ENCODE results near the gene MCF2L. TPM values are rescaled to one million over a fixed set of nuclear protein-coding genes. Genes with fewer than 3 reads are reported as not detected.

The MCF2L gene, protein sequence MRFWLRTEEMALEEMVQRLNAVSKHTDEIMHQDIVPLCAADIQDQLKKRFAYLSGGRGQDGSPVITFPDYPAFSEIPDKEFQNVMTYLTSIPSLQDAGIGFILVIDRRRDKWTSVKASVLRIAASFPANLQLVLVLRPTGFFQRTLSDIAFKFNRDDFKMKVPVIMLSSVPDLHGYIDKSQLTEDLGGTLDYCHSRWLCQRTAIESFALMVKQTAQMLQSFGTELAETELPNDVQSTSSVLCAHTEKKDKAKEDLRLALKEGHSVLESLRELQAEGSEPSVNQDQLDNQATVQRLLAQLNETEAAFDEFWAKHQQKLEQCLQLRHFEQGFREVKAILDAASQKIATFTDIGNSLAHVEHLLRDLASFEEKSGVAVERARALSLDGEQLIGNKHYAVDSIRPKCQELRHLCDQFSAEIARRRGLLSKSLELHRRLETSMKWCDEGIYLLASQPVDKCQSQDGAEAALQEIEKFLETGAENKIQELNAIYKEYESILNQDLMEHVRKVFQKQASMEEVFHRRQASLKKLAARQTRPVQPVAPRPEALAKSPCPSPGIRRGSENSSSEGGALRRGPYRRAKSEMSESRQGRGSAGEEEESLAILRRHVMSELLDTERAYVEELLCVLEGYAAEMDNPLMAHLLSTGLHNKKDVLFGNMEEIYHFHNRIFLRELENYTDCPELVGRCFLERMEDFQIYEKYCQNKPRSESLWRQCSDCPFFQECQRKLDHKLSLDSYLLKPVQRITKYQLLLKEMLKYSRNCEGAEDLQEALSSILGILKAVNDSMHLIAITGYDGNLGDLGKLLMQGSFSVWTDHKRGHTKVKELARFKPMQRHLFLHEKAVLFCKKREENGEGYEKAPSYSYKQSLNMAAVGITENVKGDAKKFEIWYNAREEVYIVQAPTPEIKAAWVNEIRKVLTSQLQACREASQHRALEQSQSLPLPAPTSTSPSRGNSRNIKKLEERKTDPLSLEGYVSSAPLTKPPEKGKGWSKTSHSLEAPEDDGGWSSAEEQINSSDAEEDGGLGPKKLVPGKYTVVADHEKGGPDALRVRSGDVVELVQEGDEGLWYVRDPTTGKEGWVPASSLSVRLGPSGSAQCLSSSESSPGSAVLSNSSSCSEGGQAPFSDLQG
- total RNA-seq = 38.9 TPM
- long read RNA-seq, partial matches to known transcripts = 8 of 35 reads
- long read RNA-seq, other reads (novel, unspliced or antisense) = 22 of 35 reads

DNA sequence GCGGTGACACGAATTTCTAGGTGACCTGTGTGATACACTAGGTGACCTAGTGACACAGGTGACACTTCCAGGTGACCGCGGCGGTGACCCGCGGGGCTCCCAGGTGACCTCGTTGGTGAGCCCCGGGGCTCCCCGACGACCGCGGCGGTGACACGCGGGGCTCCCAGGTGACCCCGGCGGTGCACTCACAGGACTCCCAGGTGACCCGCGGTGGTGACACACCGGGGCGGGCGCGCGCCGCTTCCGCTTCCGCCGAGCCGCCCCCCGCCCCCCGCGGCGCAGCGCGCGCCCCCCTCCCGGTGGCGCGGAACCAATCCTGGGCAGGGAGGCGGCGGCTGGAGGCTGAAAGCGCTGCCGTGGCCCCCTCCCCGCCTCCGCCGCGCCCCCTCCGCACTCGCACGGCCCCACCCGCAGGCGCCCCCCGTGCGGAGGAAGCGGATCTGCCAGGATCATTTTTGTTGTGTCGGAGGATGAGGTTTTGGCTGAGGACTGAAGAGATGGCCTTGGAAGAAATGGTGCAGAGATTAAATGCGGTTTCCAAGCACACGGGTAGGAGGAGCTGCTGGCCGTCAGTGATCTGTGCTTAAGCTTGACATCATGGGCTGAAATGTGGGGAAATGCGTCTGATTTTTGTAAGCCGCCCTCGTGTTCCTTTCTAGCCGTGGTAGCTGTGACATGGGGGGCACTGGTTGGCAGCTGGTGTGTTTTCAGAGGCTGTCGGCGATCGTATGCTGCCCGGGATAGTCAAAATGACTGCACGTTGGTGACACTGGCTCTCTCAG, at the start of gene MCF2L:
MCF2L (plus strand) TSS at position 305 of the 782 bp plus-strand sequence; CDS start at position 471, 166 bp downstream.
- DNase-seq (ENCODE audit: low spot score) = peak; percentile 56
- intact Hi-C loops (cut with DNase I) = no loop called here

DNA sequence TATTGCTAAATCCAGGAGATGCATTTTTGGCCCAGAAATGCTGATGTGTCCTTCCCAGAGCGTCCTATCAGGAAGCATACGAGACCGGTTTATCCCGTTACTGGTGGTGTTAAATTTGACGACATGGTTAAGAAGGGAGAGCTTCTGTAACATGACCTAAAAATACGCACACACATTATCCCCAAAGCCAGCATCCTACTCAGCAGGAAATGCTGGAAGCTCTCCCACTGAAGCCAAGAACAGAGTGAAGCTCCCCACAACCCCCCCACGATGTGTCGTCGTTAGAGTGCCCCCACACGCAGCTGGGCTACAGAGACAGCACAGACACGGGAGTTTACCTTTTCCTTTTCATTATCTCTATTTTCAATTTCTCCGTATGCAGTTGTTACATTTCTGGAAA, 45.1 kb upstream of the MCF2L start:
- intact Hi-C loops (cut with DNase I) = no loop called here
- DNase-seq (ENCODE audit: low spot score) = no peak

DNA sequence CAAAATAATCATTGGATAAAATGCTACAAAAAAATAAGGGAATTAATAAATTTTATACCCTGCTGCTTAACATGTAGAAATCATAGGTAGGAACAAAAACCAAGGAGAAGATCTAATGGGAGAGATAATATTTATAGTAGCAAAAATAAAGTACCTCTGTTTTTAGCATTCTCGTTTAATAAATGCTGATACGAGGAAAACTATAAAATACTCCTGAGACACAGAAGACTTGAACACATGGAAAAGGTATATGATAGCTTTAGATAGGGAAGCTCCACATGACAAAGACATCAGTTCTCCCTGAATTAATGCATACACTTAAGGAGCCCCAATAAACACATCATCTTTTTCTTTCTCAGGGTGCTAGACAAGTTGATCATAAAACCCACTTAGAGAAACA, 44.6 kb upstream of the MCF2L start:
- intact Hi-C loops (cut with DNase I) = no loop called here
- DNase-seq (ENCODE audit: low spot score) = no peak

DNA sequence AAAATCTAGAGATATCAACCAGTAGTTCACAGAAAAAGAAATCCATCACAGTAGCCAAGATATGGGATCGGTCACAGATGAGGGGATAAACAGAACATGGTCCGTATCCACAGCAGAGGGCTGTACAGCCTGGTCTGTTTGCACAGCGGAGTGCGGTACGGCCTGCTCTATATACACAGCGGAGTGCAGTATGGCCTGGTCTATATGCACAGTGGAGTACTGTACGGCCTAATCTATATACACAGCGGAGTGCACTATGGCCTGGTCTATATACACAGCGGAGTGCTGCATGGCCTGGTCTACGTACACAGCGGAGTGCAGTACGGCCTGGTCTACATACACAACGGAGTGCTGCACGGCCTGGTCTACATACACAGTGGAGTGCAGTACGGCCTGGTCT, 43.0 kb upstream of the MCF2L start:
- intact Hi-C loops (cut with DNase I) = no loop called here
- no peak for DNase-seq (ENCODE audit: low spot score)

DNA sequence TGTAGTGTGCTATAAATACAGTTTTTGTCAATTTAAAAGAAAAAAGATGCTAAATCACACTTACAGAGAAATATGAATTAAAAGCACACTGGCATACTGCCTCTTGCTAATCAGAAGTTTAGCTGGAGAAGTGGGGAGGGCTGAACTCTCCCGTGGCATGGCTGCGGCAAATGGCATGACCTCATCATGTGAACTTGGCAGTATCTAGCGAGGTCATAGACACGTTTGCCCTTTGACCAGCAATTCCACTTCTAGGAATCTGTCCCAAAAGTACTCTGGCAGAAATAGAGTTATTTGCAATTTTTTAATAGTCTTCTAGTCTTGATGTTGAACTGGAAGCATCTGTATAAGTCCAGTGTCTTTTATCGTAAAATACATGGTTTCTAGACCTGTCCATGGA, 42.0 kb upstream of the MCF2L start:
- intact Hi-C loops (cut with DNase I) = no loop called here
- DNase-seq (ENCODE audit: low spot score) = no peak

DNA sequence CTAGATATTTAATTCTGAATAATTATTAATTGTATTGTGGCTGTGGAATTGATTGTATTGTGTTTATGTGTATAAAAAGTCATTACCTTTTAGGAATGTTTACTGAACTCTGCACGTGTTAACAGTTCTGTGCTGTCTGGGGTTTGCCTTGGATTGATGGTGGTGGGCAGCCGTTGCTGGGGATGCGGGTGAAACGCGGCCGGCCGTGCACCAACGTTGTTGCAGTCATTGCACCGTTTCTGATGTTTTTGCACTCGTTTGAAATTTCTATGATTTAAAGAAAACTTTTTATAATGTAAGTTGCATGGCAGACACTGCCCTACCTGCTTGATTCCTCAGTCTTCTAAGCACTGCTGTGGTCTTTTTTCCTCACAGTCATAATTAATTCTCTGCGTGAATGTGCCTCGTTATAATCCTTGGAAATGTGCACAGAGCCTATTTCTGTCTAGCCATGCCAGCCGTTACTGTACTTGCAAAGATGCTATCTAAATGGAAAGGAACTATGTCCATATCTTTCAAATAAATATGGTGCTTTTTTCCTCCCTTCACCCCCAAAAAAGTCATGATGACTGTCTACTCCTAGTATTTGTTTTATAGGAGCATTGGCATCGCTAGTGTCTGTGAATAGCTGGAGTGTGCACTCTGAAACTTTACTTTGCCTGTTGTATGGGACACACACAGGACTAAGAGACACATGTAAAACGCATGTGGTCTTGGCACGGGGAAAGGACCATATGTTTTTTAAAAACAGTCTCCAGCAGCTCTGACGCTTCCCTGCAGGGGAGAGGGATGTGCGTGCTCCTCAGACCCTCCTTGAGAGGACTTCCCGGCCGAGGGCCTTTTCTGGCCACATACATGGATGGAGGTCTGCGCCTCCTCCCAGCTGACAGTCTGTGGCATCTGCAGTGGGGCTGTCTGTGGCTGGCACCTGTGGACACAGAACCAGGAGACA, 40.7 kb upstream of the MCF2L start:
- no peak for DNase-seq (ENCODE audit: low spot score)
- intact Hi-C loops (cut with DNase I) = no loop called here

DNA sequence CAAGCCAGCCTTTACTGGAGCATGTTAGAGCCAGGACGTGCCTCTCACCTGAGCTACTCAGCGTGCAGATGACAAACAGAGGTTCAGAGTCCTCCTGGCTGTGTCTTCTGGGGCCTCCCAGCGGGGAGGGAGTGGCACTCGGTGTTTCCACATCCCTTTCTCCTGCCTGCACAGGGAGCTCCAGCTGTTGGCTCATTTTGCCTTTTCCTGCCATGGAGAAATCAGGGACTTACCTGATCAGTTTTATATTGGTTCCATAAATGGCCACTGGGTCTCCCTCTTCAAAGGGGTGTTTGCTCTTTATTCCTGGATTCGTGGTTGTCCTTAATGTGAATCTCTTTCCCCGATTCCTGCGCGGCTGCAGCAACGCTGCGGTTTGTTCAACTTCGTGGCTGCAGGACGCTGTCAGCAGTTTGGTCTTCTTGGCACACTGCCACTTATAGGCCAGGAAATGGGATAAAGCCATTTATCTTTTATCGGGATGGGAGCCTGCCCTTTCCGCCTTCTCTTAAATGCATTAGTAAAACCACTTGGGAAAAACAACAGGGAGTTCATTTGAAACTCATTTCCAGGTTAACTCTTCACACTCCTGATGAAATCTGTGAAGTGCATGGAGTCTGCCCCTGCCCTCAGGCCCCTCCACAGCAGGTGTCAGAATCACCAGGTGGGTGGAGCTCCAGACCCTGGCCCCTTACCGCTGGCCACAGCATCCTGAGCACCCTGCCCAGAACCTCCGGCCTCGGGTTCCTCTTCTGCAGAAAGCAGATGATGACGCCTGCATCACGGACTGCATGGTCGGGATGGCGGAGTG, 39.8 kb upstream of the MCF2L start:
- DNase-seq (ENCODE audit: low spot score) = no peak
- intact Hi-C loops (cut with DNase I) = no loop called here

DNA sequence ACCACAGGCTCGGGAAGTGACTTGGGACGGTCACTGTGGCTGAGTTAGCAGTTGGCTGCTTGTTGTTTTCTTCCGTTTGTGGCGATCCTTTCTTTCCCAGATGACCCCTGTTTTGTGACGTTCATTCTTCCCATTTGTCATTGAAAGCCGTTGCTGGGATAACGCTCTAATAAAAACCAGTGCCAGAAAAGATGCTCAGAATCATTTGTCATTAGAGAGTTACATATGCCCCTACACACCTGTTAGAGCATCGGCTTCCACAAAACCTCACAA, 39.3 kb upstream of the MCF2L start:
- no peak for DNase-seq (ENCODE audit: low spot score)
- intact Hi-C loops (cut with DNase I) = no loop called here

DNA sequence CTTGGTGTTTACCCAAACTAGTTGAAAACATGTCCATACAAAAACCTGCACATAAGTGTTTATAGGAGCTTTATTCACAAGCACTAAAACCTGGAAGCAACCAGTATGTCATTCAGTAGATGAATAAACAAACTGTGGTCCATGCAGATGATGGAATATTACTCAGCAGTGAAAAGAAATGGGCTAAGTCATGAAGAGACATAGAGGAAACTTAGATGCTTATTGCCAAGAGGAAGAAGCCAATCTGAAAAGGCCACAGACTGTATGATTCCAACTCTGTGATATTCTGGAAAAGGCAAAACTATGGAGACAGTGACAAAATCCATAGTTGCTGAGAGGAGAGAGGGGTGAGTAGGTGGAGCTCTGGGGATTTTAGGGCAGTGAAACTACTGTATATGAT, 38.8 kb upstream of the MCF2L start:
- no peak for DNase-seq (ENCODE audit: low spot score)
- intact Hi-C loops (cut with DNase I) = no loop called here

DNA sequence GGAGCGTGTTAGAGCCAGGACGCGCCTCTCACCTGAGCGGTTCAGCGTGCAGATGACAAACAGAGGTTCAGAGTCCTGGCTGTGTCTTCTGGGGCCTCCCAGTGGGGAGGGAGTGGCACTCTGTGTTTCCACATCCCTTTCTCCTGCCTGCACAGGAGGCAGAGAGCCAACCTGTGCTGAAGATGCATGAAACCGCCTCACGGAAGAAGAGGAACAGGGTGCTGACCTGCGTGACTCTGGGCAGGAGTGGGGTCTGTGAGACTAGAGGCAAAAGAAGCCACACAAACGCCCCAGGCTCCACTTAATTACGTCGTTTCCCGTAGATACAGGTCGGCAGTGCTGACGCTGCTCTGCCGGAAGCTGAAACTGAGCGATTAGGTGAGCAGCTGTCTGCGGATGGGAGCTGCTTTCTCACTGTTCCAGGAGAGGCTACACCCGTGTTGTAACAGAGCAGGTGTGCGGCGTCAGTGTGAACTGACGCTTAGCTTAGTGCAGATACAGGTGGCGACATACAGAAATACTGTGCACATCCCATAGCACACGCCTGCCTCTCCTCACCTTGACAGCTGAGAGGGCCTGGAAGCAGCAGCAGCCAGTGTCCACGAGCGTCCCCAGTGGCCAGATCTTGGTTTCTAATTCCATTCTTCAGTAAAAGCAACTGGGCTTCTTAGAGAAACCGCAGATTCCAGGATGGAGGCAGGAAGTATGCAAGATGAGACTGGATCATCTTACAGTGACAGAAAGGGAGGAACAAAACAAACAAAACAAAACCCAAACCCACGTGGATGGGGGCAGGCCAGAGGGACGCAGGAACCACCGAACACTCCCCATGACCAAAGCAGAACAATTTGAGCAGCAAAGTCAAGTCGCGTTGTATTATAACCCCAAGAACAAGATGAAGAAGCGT, 37.7 kb upstream of the MCF2L start:
- intact Hi-C loops (cut with DNase I) = no loop called here
- DNase-seq (ENCODE audit: low spot score) = no peak

DNA sequence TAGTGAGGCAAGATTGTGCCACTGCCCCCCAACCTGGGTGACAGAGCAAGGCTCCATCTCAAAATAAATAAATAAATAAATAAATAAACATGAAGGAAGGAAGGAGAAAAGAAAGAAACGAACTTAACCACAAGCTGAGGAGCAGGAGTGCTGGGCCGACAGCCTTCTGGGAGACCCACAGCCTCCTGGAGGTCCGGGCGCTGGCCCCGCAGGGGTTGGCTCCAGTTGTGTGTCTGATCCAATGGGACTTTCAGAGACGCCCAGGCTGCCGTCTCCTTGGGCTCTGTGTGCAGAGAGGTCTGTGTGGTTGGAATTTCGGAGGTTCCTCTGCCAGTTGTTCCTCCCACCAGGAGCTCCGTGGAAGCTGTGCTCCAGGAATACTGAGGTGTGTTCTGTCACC, 36.0 kb upstream of the MCF2L start:
- intact Hi-C loops (cut with DNase I) = no loop called here

DNA sequence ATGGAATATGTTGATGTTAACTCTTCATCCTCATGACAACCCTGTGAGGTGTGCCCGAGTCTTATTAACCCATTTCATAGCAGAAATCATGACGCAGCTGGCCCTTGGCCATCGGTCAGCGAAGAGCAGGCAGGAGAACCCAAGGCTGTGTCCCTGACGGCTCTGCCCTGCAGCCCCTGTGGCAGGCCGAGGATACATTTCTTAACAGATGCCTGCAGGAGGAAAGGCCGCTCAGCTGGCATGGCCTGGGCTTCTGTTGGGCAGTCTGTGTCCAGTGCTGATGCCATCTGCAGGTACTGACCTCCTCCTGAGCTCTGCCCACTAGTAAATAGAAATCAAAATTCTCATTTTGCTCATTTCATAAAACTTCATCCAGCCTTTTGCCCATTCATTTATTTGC, 35.4 kb upstream of the MCF2L start:
- no peak for DNase-seq (ENCODE audit: low spot score)
- intact Hi-C loops (cut with DNase I) = no loop called here

More for the DNA sequence above, 36.0 kb upstream of the MCF2L start:
- no peak for DNase-seq (ENCODE audit: low spot score)

DNA sequence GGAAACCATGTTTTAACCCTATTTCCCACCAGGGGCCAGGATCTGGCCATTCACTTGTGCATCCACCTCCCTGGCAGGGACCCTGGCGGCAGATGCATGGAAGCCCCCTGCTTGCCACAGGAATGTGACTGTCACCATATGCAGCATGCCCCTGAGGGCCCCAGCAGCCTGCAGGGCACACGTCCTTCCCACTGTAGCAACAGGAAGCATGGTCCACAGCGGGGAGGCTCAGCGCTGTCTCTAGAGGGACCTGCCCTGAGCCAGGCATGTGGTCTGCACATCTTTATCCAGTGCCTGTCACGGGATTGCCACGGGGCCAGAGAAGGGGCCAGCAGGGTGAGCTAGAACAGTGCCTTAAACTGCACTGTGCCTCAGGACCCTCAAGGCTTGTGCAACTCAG, 34.9 kb upstream of the MCF2L start:
- DNase-seq (ENCODE audit: low spot score) = no peak
- intact Hi-C loops (cut with DNase I) = no loop called here

DNA sequence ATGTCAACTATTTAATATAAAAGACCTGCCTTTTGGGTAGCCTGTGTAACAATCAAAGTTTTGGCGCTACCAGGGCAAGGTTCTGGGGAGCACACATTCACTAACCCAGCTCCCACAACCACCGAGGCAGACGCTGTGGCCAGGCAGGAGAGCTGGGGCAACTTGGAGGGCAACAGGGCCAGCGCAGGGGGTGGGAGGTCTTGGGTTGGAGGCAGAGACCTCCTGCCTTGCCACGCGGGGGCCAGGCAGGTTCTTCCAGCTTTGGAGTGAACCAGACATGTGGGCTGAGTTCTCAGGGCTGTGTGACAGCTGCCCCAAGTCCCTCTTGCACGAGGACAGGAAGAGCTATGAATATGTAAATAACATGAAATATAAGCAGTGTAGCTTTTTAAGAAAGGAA, 30.3 kb upstream of the MCF2L start:
- no peak for DNase-seq (ENCODE audit: low spot score)
- intact Hi-C loops (cut with DNase I) = no loop called here

DNA sequence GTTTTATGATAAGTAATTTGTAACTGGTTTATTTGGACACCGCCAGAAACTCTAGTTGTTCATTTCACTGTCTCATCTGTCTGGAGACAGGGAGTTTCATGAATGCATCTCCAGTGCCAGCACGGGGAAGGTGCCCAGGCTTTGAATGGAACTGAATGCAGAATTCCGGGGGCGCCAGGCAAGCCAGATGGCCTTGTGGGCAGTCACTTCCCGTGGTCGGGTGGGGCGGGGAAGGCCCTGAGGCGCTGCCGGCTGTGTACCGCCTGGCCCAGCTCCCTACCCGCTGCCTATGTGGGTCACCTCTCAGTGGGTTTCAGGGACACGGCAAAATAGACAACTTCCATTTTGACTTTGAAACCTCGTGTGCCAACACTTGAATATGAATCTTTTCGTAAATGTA, 28.8 kb upstream of the MCF2L start:
- intact Hi-C loops (cut with DNase I) = loop anchor here (5.0 to 10.0 kb wide), 2 partner anchors 285 to 452 kb away; no protein-coding TSS in a partner anchor
- no peak for DNase-seq (ENCODE audit: low spot score)

DNA sequence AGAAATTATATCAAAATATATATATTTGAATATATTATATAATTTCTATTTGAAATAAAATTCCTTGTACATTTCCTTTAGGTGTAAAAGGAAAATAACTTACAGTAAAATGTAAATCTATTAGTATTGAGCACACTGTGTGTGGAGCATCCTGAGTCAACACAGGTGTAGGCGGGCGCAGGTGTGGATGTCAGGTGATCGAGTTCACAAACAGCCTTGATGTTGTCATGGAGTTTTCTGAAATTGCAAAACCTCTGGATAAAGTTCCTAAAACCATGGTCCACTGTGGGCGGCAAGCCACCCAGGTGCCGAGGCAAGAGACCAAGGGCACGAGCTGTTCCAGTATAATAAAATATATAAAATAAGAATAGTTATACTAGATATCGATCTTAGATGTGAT, 27.7 kb upstream of the MCF2L start:
- intact Hi-C loops (cut with DNase I) = loop anchor here (5.0 to 10.0 kb wide), 2 partner anchors 283 to 451 kb away; no protein-coding TSS in a partner anchor
- peak; percentile 35 for DNase-seq (ENCODE audit: low spot score)

DNA sequence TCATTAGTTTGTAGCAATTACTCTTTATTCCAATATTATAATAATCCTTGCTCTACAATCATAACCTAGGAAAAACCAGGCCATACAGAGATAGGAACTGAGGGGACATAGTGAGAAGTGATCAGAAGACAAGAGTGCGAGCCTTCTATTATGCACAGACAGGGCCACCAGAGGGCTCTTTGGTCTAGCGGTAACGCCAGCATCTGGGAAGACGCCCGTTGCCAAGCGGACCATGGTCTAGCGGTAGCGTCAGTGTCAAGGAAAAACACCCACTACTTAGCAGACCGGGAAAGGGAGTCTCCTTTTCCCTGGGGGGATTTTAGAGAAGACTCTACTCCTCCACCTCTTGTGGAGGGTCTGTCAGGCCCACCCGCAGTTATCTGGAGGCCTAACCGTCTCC, 27.2 kb upstream of the MCF2L start:
- DNase-seq (ENCODE audit: low spot score) = peak; percentile 53
- intact Hi-C loops (cut with DNase I) = loop anchor here (2.0 to 10.0 kb wide), 3 partner anchors 87 to 451 kb away; no protein-coding TSS in a partner anchor

All from cardiac septum (tissue), 1 donor.